Measurements from ENCODE around the gene MAP7. TPM values are rescaled to one million over a fixed set of nuclear protein-coding genes. Genes with fewer than 3 reads are reported as not detected.

MAP7 gene
- total RNA-seq, 4 donors from 2014 or later, result 0.29 to 6.8 (median 1.1) TPM

- TF ChIP-seq CTCF (IDR thresholded peaks at IDR 0.05) (no peak), POLR2A (IDR thresholded peaks at IDR 0.05) (no peak)
- Histone ChIP-seq H3K27me3 (no peaks in the 10 kb centered on the region), H3K36me3 (no peaks in the 10 kb centered on the region), H3K4me1 (no peaks in the 10 kb centered on the region), H3K27ac (no peak overlapping the region), H3K4me3 (no peak overlapping the region), H3K9me3 (no peaks in the 10 kb centered on the region)
- intact Hi-C loops (cut with DNase I; ENCODE audit: low total_unique reads), result no loop called here
- no peak for DNase-seq
Observed at GRCh38 chr6:136345145-136345544, 205.1 kb downstream of the MAP7 start.

GRCh38 chr6:136344420-136344819 is 205.8 kb downstream of the MAP7 start:
- no peak overlapping the region for H3K27ac ChIP-seq
- H3K4me1 ChIP-seq, result no peaks in the 10 kb centered on the region
- intact Hi-C loops (cut with DNase I; ENCODE audit: low total_unique reads), result no loop called here
- no peaks in the 10 kb centered on the region for H3K27me3 ChIP-seq
- no peaks in the 10 kb centered on the region for H3K36me3 ChIP-seq
- no peaks in the 10 kb centered on the region for H3K9me3 ChIP-seq
- TF ChIP-seq POLR2A (IDR thresholded peaks at IDR 0.05) (no peak), CTCF (IDR thresholded peaks at IDR 0.05) (no peak)
- H3K4me3 ChIP-seq, result no peak overlapping the region
- no peak for DNase-seq

- Histone ChIP-seq H3K4me3 (no peak overlapping the region), H3K27ac (no peak overlapping the region), H3K9me3 (no peaks in the 10 kb centered on the region), H3K36me3 (no peaks in the 10 kb centered on the region), H3K27me3 (no peaks in the 10 kb centered on the region), H3K4me1 (no peaks in the 10 kb centered on the region)
- no peak for DNase-seq
- TF ChIP-seq POLR2A (IDR thresholded peaks at IDR 0.05), result no peak
- TF ChIP-seq CTCF (IDR thresholded peaks at IDR 0.05), result no peak
- intact Hi-C loops (cut with DNase I; ENCODE audit: low total_unique reads), result no loop called here
Observed at GRCh38 chr6:136343700-136344099, 206.5 kb downstream of the MAP7 start.

GRCh38 chr6:136343275-136343674 is 206.9 kb downstream of the MAP7 start:
- TF ChIP-seq CTCF (IDR thresholded peaks at IDR 0.05) (no peak), POLR2A (IDR thresholded peaks at IDR 0.05) (no peak)
- no peak for DNase-seq
- no peaks in the 10 kb centered on the region for H3K4me1 ChIP-seq
- H3K36me3 ChIP-seq, result no peaks in the 10 kb centered on the region
- no peaks in the 10 kb centered on the region for H3K9me3 ChIP-seq
- H3K27ac ChIP-seq, result no peak overlapping the region
- no peaks in the 10 kb centered on the region for H3K27me3 ChIP-seq
- no peak overlapping the region for H3K4me3 ChIP-seq
- intact Hi-C loops (cut with DNase I; ENCODE audit: low total_unique reads), result no loop called here

- Histone ChIP-seq H3K27ac (no peak overlapping the region), H3K27me3 (no peaks in the 10 kb centered on the region), H3K4me3 (no peak overlapping the region), H3K4me1 (no peaks in the 10 kb centered on the region), H3K9me3 (no peaks in the 10 kb centered on the region), H3K36me3 (no peaks in the 10 kb centered on the region)
- intact Hi-C loops (cut with DNase I; ENCODE audit: low total_unique reads), result no loop called here
- no peak for DNase-seq
- no peak for TF ChIP-seq POLR2A (IDR thresholded peaks at IDR 0.05)
- no peak for TF ChIP-seq CTCF (IDR thresholded peaks at IDR 0.05)
Observed at GRCh38 chr6:136341967-136342366, 208.3 kb downstream of the MAP7 start.
